ENCODE measurements around the gene AATK. TPM values are rescaled to one million over a fixed set of nuclear protein-coding genes. Genes with fewer than 3 reads are reported as not detected.

Gene AATK
- total and polyA plus RNA-seq, 10 of the 15 experiments (the other 5 are each of a cell fraction or from before 2014, with no cell fraction given): 0.04 TPM; not detected in 9

GRCh38 chr17:81200201-81200600 lies 34.2 kb upstream of the AATK start:
- H2AFZ ChIP-seq (ENCODE audit: control insufficient read depth, low read depth, low read length): no peak overlapping the region
- RAD21 ChIA-PET (ENCODE audit: unreplicated experiment): no interaction called here
- no peak overlapping the region for H3K4me2 ChIP-seq (ENCODE audit: control insufficient read depth, insufficient read depth)
- POLR2A ChIA-PET: no interaction called here
- CTCF ChIA-PET: no interaction called here
- H3K79me2 ChIP-seq (ENCODE audit: control insufficient read depth, insufficient read depth, low read length): no peaks in the 10 kb centered on the region
- ATAC-seq: no peak
- 92% methylated on average over 18 of the region's 18 CpGs for WGBS (ENCODE audit: insufficient coverage, insufficient replicate concordance, low lambda C conversion rate, missing lambda C conversion rate)
- no peak for TF ChIP-seq SMC3 (IDR thresholded peaks at IDR 0.05; ENCODE audit: borderline replicate concordance, low read length)
- TF ChIP-seq RAD21 (IDR thresholded peaks at IDR 0.05; ENCODE audit: insufficient read depth, low read depth, low read length): no peak
- no peak for TF ChIP-seq ATF7 (IDR thresholded peaks at IDR 0.05; ENCODE audit: low read depth)
- TF ChIP-seq PBX3 (IDR thresholded peaks at IDR 0.05; ENCODE audit: insufficient replicate concordance, low read depth, low read length): no peak
- TF ChIP-seq KAT2A (conservative IDR thresholded peaks at IDR 0.05; ENCODE audit: control insufficient read depth, low read depth, low read length): no peak
- DNase-seq (ENCODE audit: low read depth, low spot score): no peak
- H3K36me3 ChIP-seq (ENCODE audit: control insufficient read depth in 2 of 2, insufficient read depth in 2 of 2, low read length in 1 of 2): peaks cover 4 to 6% of the 10 kb centered on the region in 2 experiments; a peak in 2 of 4 replicates
- no peaks in the 10 kb centered on the region for H3K4me1 ChIP-seq (ENCODE audit: control insufficient read depth, insufficient read depth, low read length)
- no TSS peak for BruUV-seq (replicated peaks)
- H3K27ac ChIP-seq (ENCODE audit: control insufficient read depth, insufficient read depth): no peak overlapping the region
- no peak overlapping the region for H3K4me3 ChIP-seq
- no peak for FAIRE-seq
- intact Hi-C loops (cut with micrococcal nuclease; ENCODE audit: unreplicated experiment) (no loop called here), in situ Hi-C loops (cut with MboI) (no loop called here)
- H3K9ac ChIP-seq (ENCODE audit: control insufficient read depth, insufficient read depth, low read length): no peak overlapping the region
- SMC1A ChIA-PET (ENCODE audit: uncharacterized antibody, unreplicated experiment): no interaction called here
- H3K27me3 ChIP-seq (replicated peaks in 1 of 2; ENCODE audit: control insufficient read depth in 2 of 2, insufficient read depth in 2 of 2, low read length in 1 of 2): no peaks in the 10 kb centered on the region
- no peaks in the 10 kb centered on the region for H4K20me1 ChIP-seq (ENCODE audit: control insufficient read depth, insufficient read depth)
- no peaks in the 10 kb centered on the region for H3K9me3 ChIP-seq (replicated peaks; ENCODE audit: control insufficient read depth, insufficient read depth, low read length)

GRCh38 chr17:81199482-81199830 lies 33.4 kb upstream of the AATK start:
- CTCF ChIA-PET: no interaction called here
- Histone ChIP-seq H3K36me3 (ENCODE audit: control insufficient read depth in 2 of 2, insufficient read depth in 2 of 2, low read length in 1 of 2) (peaks cover 4 to 7% of the 10 kb centered on the region in 2 experiments; a peak in 2 of 4 replicates), H3K4me1 (ENCODE audit: control insufficient read depth, insufficient read depth, low read length) (no peaks in the 10 kb centered on the region), H4K20me1 (ENCODE audit: control insufficient read depth, insufficient read depth) (no peaks in the 10 kb centered on the region), H3K27ac (ENCODE audit: control insufficient read depth, insufficient read depth) (no peak overlapping the region), H3K79me2 (ENCODE audit: control insufficient read depth, insufficient read depth, low read length) (no peaks in the 10 kb centered on the region), H2AFZ (ENCODE audit: control insufficient read depth, low read depth, low read length) (no peak overlapping the region), H3K9ac (ENCODE audit: control insufficient read depth, insufficient read depth, low read length) (no peak overlapping the region), H3K27me3 (replicated peaks in 1 of 2; ENCODE audit: control insufficient read depth in 2 of 2, insufficient read depth in 2 of 2, low read length in 1 of 2) (no peaks in the 10 kb centered on the region), H3K9me3 (replicated peaks; ENCODE audit: control insufficient read depth, insufficient read depth, low read length) (no peaks in the 10 kb centered on the region), H3K4me2 (ENCODE audit: control insufficient read depth, insufficient read depth) (no peak overlapping the region), H3K4me3 (no peak overlapping the region)
- in situ Hi-C loops (cut with MboI) (no loop called here), intact Hi-C loops (cut with micrococcal nuclease; ENCODE audit: unreplicated experiment) (no loop called here)
- RAD21 ChIA-PET (ENCODE audit: unreplicated experiment): no interaction called here
- SMC1A ChIA-PET (ENCODE audit: uncharacterized antibody, unreplicated experiment): no interaction called here
- no TSS peak for BruUV-seq (replicated peaks)
- DNase-seq (ENCODE audit: low read depth, low spot score) (no peak), FAIRE-seq (no peak), ATAC-seq (no peak)
- WGBS (ENCODE audit: insufficient coverage, insufficient replicate concordance, low lambda C conversion rate, missing lambda C conversion rate): 83% methylated on average over 18 of the region's 18 CpGs
- POLR2A ChIA-PET: no interaction called here
- no peak for TF ChIP-seq ZSCAN29 (IDR thresholded peaks at IDR 0.05)
- TF ChIP-seq CREB1 (IDR thresholded peaks at IDR 0.05; ENCODE audit: low read depth): no peak
- TF ChIP-seq ELK1 (IDR thresholded peaks at IDR 0.05; ENCODE audit: low read depth, low read length): no peak
- no peak for TF ChIP-seq ATF2 (IDR thresholded peaks at IDR 0.05; ENCODE audit: low read length)
- no peak for TF ChIP-seq BACH1 (IDR thresholded peaks at IDR 0.05; ENCODE audit: borderline replicate concordance)
- TF ChIP-seq ZNF384 (IDR thresholded peaks at IDR 0.05; ENCODE audit: borderline replicate concordance, low read depth, low read length): no peak
- no peak for TF ChIP-seq SUPT20H (IDR thresholded peaks at IDR 0.05; ENCODE audit: borderline replicate concordance, control insufficient read depth, low read depth, low read length)
- no peak for TF ChIP-seq WRNIP1 (IDR thresholded peaks at IDR 0.05; ENCODE audit: borderline replicate concordance, low read depth, low read length)

Data from GM12878 (cell line).